Tibial artery (tissue), 4 donors: ENCODE results near the gene MAN2B2.

ENCODE experiments used
- DNase-seq, 2 donors: peaks; one replicate each; pipeline ENCODE4 v3.0.0-alpha.2; 2019
- H3K27ac ChIP-seq, 2 donors: fragments of 200-600 bp; sonication (generic) in 1 of 2; 1 replicate in 1 of 2; 2 replicates in 1 of 2; pipeline ENCODE4 v1.5.1; 2018 to 2019; ENCODE audit warnings: mild to moderate bottlenecking in 1 of 2
- H3K27me3 ChIP-seq, 2 donors: fragments of 200-600 bp; sonication (generic) in 1 of 2; one replicate each; pipeline versions ENCODE4 v1.5.1 to v1.6.0; 2016 to 2019
- H3K36me3 ChIP-seq, 3 donors: fragments of 200-600 bp; sonication (generic) in 2 of 3; one replicate each; pipeline ENCODE4 v1.5.1; 2016 to 2019; ENCODE audit warnings: mild to moderate bottlenecking in 2 of 3
- H3K4me1 ChIP-seq, 4 donors: fragments of 200-600 bp; sonication (generic) in 2 of 4; 1 replicate in 3 of 4; 2 replicates in 1 of 4; pipeline ENCODE4 v1.5.1; 2016 to 2019
- H3K4me3 ChIP-seq, 2 donors: fragments of 200-600 bp; sonication (generic) in 1 of 2; 1 replicate in 1 of 2; 2 replicates in 1 of 2; pipeline ENCODE4 v1.5.1; 2018 to 2019; ENCODE audit warnings: mild to moderate bottlenecking in 2 of 2
- H3K9me3 ChIP-seq, 3 donors: fragments of 200-600 bp; sonication (generic) in 1 of 3; one replicate each; pipeline ENCODE4 v1.5.1; 2016 to 2019
- intact Hi-C: fragments of 100-400 bp; cut with DNase I; formaldehyde crosslinking; loops from one replicate; pipeline ENCODE4 v1.15.0; 2023; ENCODE audit warnings: low total_unique reads
- TF ChIP-seq, protein P1 (sequence below), 2 experiments: fragments of 200-600 bp in 1 of 2; fragments of 450-650 bp in 1 of 2; IDR thresholded peaks; one replicate each; pipeline ENCODE4 v1.5.1; 2017 to 2019; ENCODE audit warnings: antibody characterized with exemption in 2 of 2, mild to moderate bottlenecking in 1 of 2, moderate library complexity in 1 of 2

MAN2B2 gene

GRCh38 chr4:6620296-6620695 is 45.3 kb downstream of the MAN2B2 start:
- Histone ChIP-seq H3K36me3 (peaks cover 34 to 67% (median 55%) of the 10 kb centered on the region in 3 donors), H3K4me1 (no peaks in the 10 kb centered on the region), H3K4me3 (no peak overlapping the region), H3K27me3 (no peaks in the 10 kb centered on the region), H3K9me3 (no peaks in the 10 kb centered on the region), H3K27ac (no peak overlapping the region)
- intact Hi-C loops: no loop called here
- DNase-seq: no peak
- TF ChIP-seq, protein P1, sequence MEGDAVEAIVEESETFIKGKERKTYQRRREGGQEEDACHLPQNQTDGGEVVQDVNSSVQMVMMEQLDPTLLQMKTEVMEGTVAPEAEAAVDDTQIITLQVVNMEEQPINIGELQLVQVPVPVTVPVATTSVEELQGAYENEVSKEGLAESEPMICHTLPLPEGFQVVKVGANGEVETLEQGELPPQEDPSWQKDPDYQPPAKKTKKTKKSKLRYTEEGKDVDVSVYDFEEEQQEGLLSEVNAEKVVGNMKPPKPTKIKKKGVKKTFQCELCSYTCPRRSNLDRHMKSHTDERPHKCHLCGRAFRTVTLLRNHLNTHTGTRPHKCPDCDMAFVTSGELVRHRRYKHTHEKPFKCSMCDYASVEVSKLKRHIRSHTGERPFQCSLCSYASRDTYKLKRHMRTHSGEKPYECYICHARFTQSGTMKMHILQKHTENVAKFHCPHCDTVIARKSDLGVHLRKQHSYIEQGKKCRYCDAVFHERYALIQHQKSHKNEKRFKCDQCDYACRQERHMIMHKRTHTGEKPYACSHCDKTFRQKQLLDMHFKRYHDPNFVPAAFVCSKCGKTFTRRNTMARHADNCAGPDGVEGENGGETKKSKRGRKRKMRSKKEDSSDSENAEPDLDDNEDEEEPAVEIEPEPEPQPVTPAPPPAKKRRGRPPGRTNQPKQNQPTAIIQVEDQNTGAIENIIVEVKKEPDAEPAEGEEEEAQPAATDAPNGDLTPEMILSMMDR (IDR thresholded peaks at IDR 0.05): no peak

GRCh38 chr4:6620891-6621555 is 46.0 kb downstream of the MAN2B2 start:
- Histone ChIP-seq H3K4me3 (no peak overlapping the region), H3K27ac (no peak overlapping the region), H3K4me1 (no peaks in the 10 kb centered on the region), H3K9me3 (no peaks in the 10 kb centered on the region), H3K27me3 (no peaks in the 10 kb centered on the region), H3K36me3 (peaks cover 27 to 59% (median 48%) of the 10 kb centered on the region in 3 donors)
- TF ChIP-seq, protein P1 (IDR thresholded peaks at IDR 0.05): no peak
- DNase-seq: no peak
- intact Hi-C loops: no loop called here

DNA sequence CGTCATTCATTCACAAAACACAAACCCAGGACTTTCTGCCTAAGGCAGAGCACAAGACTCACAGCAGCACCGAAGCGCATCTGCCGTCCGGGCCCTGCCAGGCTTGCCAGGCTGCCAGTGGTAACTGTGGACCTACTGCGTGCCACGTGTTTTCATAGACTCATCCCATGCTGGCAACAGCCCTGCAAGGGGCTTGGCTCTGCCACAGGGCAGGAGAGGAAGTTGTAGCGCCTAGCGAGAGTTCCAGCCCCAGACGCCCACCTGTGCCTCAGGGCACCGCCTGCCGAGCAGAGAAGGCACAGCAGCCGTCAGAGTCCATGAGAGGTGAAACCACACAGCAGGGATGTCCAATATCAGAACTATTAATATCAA is 46.6 kb downstream of the MAN2B2 start:
- DNase-seq: no peak
- Histone ChIP-seq H3K27me3 (no peaks in the 10 kb centered on the region), H3K4me3 (no peak overlapping the region), H3K36me3 (peaks cover 22 to 54% (median 43%) of the 10 kb centered on the region in 3 donors), H3K27ac (no peak overlapping the region), H3K9me3 (no peaks in the 10 kb centered on the region), H3K4me1 (no peaks in the 10 kb centered on the region)
- TF ChIP-seq, protein P1 (IDR thresholded peaks at IDR 0.05): no peak
- intact Hi-C loops: no loop called here

DNA sequence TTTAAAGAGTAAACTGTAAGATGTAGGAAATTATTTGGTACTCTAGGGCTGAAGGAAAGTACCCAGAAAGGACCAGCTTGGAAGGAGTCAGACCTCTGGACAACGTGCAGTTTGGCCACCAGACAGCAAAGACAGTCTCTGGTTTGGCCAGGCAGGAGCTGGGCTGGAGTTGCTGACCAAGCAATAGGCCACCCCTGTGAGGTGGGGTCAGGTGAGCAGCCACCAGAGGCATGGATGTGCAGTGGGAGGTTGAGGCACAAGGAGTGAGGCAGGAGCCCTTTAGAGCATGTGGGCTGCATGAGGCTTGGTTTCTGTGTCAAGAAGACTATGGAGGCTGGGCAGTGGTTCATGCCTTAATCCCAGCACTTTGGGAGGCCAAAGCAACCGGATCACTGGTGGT is 47.8 kb downstream of the MAN2B2 start:
- intact Hi-C loops: no loop called here
- DNase-seq: no peak
- Histone ChIP-seq H3K36me3 (peaks cover 17 to 42% (median 31%) of the 10 kb centered on the region in 3 donors), H3K4me3 (no peak overlapping the region), H3K27me3 (no peaks in the 10 kb centered on the region), H3K9me3 (no peaks in the 10 kb centered on the region), H3K27ac (no peak overlapping the region), H3K4me1 (no peaks in the 10 kb centered on the region)
- TF ChIP-seq, protein P1 (IDR thresholded peaks at IDR 0.05): no peak

GRCh38 chr4:6625256-6625655 is 50.3 kb downstream of the MAN2B2 start:
- Histone ChIP-seq H3K36me3 (peaks cover 0 to 17% (median 7%) of the 10 kb centered on the region in 3 donors), H3K27ac (no peak overlapping the region), H3K4me3 (no peak overlapping the region), H3K9me3 (no peaks in the 10 kb centered on the region), H3K27me3 (no peaks in the 10 kb centered on the region), H3K4me1 (no peaks in the 10 kb centered on the region)
- intact Hi-C loops: no loop called here
- TF ChIP-seq, protein P1 (IDR thresholded peaks at IDR 0.05): no peak
- no peak for DNase-seq
